Lung (tissue), 12 donors: Measurements from ENCODE around the gene ACAD11. TPM values are rescaled to one million over a fixed set of nuclear protein-coding genes. Genes with fewer than 3 reads are reported as not detected.

Experiments
- ATAC-seq: fragments of 200-7000 bp; cut with Tn5 transposase; one replicate; pipeline ENCODE4 v1.9.1; 2020; ENCODE audit warnings: moderate number of reproducible peaks; ENCODE audit not compliant: insufficient read depth, low FRiP score
- DNase-seq, 3 donors: peaks; one replicate each; pipeline ENCODE4 v3.0.0-alpha.2; 2013 to 2017
- H3K27ac ChIP-seq, 2 donors: one replicate each; pipeline ENCODE4 v1.5.1; 2013; ENCODE audit warnings: mild to moderate bottlenecking in 2 of 2, moderate library complexity in 2 of 2, control low read depth in 1 of 2, inconsistent platforms in 1 of 2, low read depth in 1 of 2, low read length in 1 of 2
- H3K27me3 ChIP-seq, 3 donors: one replicate each; pipeline ENCODE4 v1.5.1; 2013; ENCODE audit warnings: low read length in 2 of 3; ENCODE audit not compliant: control insufficient read depth in 3 of 3, insufficient read depth in 3 of 3
- H3K36me3 ChIP-seq, 4 donors: one replicate each; pipeline ENCODE4 v1.5.1; 2013; ENCODE audit warnings: low read length in 4 of 4, mild to moderate bottlenecking in 1 of 4, moderate library complexity in 1 of 4; ENCODE audit not compliant: control insufficient read depth in 4 of 4, insufficient read depth in 4 of 4
- H3K4me1 ChIP-seq, 5 donors: one replicate each; pipeline ENCODE4 v1.5.1; 2013; ENCODE audit warnings: low read length in 5 of 5, mild to moderate bottlenecking in 2 of 5, moderate library complexity in 1 of 5; ENCODE audit not compliant: control insufficient read depth in 5 of 5, insufficient read depth in 5 of 5
- H3K4me3 ChIP-seq: one replicate; pipeline ENCODE4 v1.5.1; 2013; ENCODE audit warnings: mild to moderate bottlenecking, control low read depth, moderate library complexity
- H3K9ac ChIP-seq, 2 donors: one replicate each; pipeline ENCODE4 v1.5.1; 2013; ENCODE audit warnings: low read length in 2 of 2, control low read depth in 1 of 2; ENCODE audit not compliant: insufficient read depth in 1 of 2
- H3K9me3 ChIP-seq, 4 donors: one replicate each; pipeline ENCODE4 v1.5.1; 2013; ENCODE audit warnings: low read length in 3 of 4, mild to moderate bottlenecking in 1 of 4, moderate library complexity in 1 of 4; ENCODE audit not compliant: control insufficient read depth in 4 of 4, insufficient read depth in 3 of 4
- CTCF ChIP-seq: IDR thresholded peaks from 2 replicates; pipeline ENCODE4 v1.5.1; 2012; ENCODE audit warnings: mild to moderate bottlenecking; ENCODE audit errors: control extremely low read depth, extremely low read depth
- WGBS, 2 donors: extraction: QIAGEN DNeasy Blood & Tissue Kit; methylation state at CpG; one replicate each; pipeline ENCODE4 v1.1.7; 2013; 5-methylcytosine and 5-hydroxymethylcytosine counted together
- polyA plus RNA-seq, 2 donors: library from polyadenylated mRNA; stranded (reverse); fragments of 200-250 nt; gene quantifications; one replicate each; pipeline ENCODE4 v1.2.1, GENCODE V29; 2013
- total RNA-seq, 2 donors: library from RNA; depleted of rRNA in 1 of 2; stranded (reverse); fragments of >200 nt in 1 of 2; gene quantifications; one replicate each; pipeline ENCODE4 v1.2.1, GENCODE V29; 2014 to 2021
- donor health status: control.
- donor health status: control.
- donor health status: Bipolar disorder and iron deficiency.
- donor health status: healthy.
- donor health status: DM: yes; HTN: yes; CAD: no.

The ACAD11 gene
- total and polyA plus RNA-seq, 4 donors, result 6.3 to 34.2 (median 16.0) TPM

GRCh38 chr3:132569153-132569552, 90.5 kb downstream of the ACAD11 start:
- no peak for TF ChIP-seq CTCF
- H3K4me3 ChIP-seq, result no peak overlapping the region
- ATAC-seq, result no peak
- no peak for DNase-seq
- no peaks in the 10 kb centered on the region for H3K27me3 ChIP-seq
- H3K36me3 ChIP-seq, result peaks cover 0 to 6% (median 3%) of the 10 kb centered on the region in 4 donors
- H3K9me3 ChIP-seq, result peaks cover 0 to 7% (median 1%) of the 10 kb centered on the region in 4 donors
- whole genome bisulfite sequencing, 2 donors, result 45 to 74% methylated on average over 2 of the region's 2 CpGs
- no peaks in the 10 kb centered on the region for H3K4me1 ChIP-seq
- no peak overlapping the region for H3K9ac ChIP-seq
- H3K27ac ChIP-seq, result peak overlapping the region in 1 of 2 donors; percentile 21

- TF ChIP-seq CTCF, result no peak
- DNase-seq, result no peak
Observed at GRCh38 chr3:132568422-132568821, 91.2 kb downstream of the ACAD11 start.

GRCh38 chr3:132564070-132564465, 95.5 kb downstream of the ACAD11 start:
- no peak overlapping the region for H3K27ac ChIP-seq
- no peaks in the 10 kb centered on the region for H3K27me3 ChIP-seq
- no peak for DNase-seq
- no peak for TF ChIP-seq CTCF
- H3K9ac ChIP-seq, result no peak overlapping the region
- H3K9me3 ChIP-seq, result no peaks in the 10 kb centered on the region
- H3K4me1 ChIP-seq, result no peaks in the 10 kb centered on the region
- WGBS, 2 donors, result 90 to 98% methylated on average over 2 of the region's 2 CpGs
- no peak overlapping the region for H3K4me3 ChIP-seq
- ATAC-seq, result no peak
- peaks cover 0 to 11% (median 2%) of the 10 kb centered on the region in 4 donors for H3K36me3 ChIP-seq

More at GRCh38 chr3:132568422-132568821, 91.2 kb downstream of the ACAD11 start:
- H3K4me3 ChIP-seq, result no peak overlapping the region
- H3K36me3 ChIP-seq, result peaks cover 0 to 6% (median 2%) of the 10 kb centered on the region in 4 donors
- WGBS, 2 donors, result 79 to 85% methylated on average over 2 of the region's 2 CpGs
- ATAC-seq, result no peak
- no peaks in the 10 kb centered on the region for H3K27me3 ChIP-seq
- no peaks in the 10 kb centered on the region for H3K4me1 ChIP-seq
- H3K27ac ChIP-seq, result no peak overlapping the region
- no peak overlapping the region for H3K9ac ChIP-seq
- H3K9me3 ChIP-seq, result peaks cover 0 to 7% (median 1%) of the 10 kb centered on the region in 4 donors
